H1 (cell line): ENCODE data around the gene CST11. TPM values are rescaled to one million over a fixed set of nuclear protein-coding genes. Genes with fewer than 3 reads are reported as not detected.

Experiments
- CTCF ChIA-PET: fragments of 300-600 bp; sonication (Branson Sonifier 250); formaldehyde crosslinking; loops from one replicate; lab custom pipeline; 2021; ENCODE audit not compliant: partially characterized antibody; lab: Charles Lee
- POLR2A ChIA-PET: fragments of 300-600 bp; sonication (Branson Sonifier 250); formaldehyde crosslinking; loops from one replicate; lab custom pipeline; 2021; ENCODE audit warnings: inconsistent platforms; ENCODE audit not compliant: partially characterized antibody; lab: Charles Lee
- DNase-seq, 2 experiments: peaks; one replicate each; pipeline versions ENCODE4 v3.0.0 to v3.0.0-alpha.2; 2010 to 2022; ENCODE audit warnings: low spot score in 2 of 2, low read depth in 1 of 2, mixed read lengths in 1 of 2
- FAIRE-seq: peaks from 2 replicates; lab custom pipeline; 2011; peaks lifted over from hg19 to GRCh38; lab: Jason Lieb, UNC
- H2AFZ ChIP-seq: 2 replicates; pipeline ENCODE4 v1.8.1; 2012; ENCODE audit warnings: low read length, inconsistent platforms
- H2AK5ac ChIP-seq: 2 replicates; pipeline ENCODE4 v1.6.1; 2013; ENCODE audit warnings: low read depth, low read length
- H2BK120ac ChIP-seq: replicated peaks from 2 replicates; pipeline ENCODE3; 2013; ENCODE audit warnings: low read depth, low read length, inconsistent platforms
- H2BK12ac ChIP-seq: 2 replicates; pipeline ENCODE4 v1.6.1; 2013; ENCODE audit warnings: low read depth, low read length
- H2BK15ac ChIP-seq: 2 replicates; pipeline ENCODE4 v1.6.1; 2013; ENCODE audit warnings: low read length
- H2BK20ac ChIP-seq: 2 replicates; pipeline ENCODE4 v1.6.1; 2013; ENCODE audit warnings: low read length
- H2BK5ac ChIP-seq: 2 replicates; pipeline ENCODE4 v1.6.1; 2013; ENCODE audit warnings: low read depth, low read length
- H3K14ac ChIP-seq: 2 replicates; pipeline ENCODE4 v1.6.1; 2013; ENCODE audit warnings: inconsistent platforms; ENCODE audit not compliant: insufficient read length
- H3K18ac ChIP-seq: 2 replicates; pipeline ENCODE4 v1.6.1; 2013; ENCODE audit warnings: low read length; ENCODE audit errors: extremely low read depth
- H3K23ac ChIP-seq: 2 replicates; pipeline ENCODE4 v1.6.1; 2013; ENCODE audit warnings: inconsistent platforms; ENCODE audit not compliant: insufficient read length
- H3K23me2 ChIP-seq: 2 replicates; pipeline ENCODE4 v1.6.1; 2013; ENCODE audit warnings: low read depth, low read length
- H3K27ac ChIP-seq: 2 replicates; pipeline ENCODE4 v1.6.1; 2011; ENCODE audit warnings: low read depth, low read length, inconsistent platforms
- H3K27me3 ChIP-seq, 4 experiments: replicated peaks in 1 of 4; 1 replicate in 1 of 4; 2 replicates in 3 of 4; pipeline versions ENCODE4 v1.6.1 to v1.8.1; 2011 to 2013; ENCODE audit warnings: low read length in 3 of 4, mild to moderate bottlenecking in 3 of 4, inconsistent platforms in 2 of 4, mixed read lengths in 2 of 4, moderate library complexity in 1 of 4; ENCODE audit not compliant: control insufficient read depth in 3 of 4, insufficient read depth in 3 of 4; ENCODE audit errors: extremely low read depth in 1 of 4
- H3K36me3 ChIP-seq, 4 experiments: 2 replicates each; pipeline versions ENCODE4 v1.6.1 to v1.8.1; 2011 to 2013; ENCODE audit warnings: mild to moderate bottlenecking in 4 of 4, low read length in 3 of 4, moderate library complexity in 2 of 4, control low read depth in 1 of 4, inconsistent platforms in 1 of 4; ENCODE audit not compliant: insufficient read depth in 4 of 4, control insufficient read depth in 2 of 4
- H3K4ac ChIP-seq: replicated peaks from 2 replicates; pipeline ENCODE3; 2013; ENCODE audit warnings: low read length, low read depth, mixed read lengths, inconsistent platforms; ENCODE audit not compliant: insufficient read length
- H3K4me1 ChIP-seq, 4 experiments: replicated peaks in 1 of 4; 1 replicate in 1 of 4; 2 replicates in 3 of 4; pipeline versions ENCODE4 v1.6.1 to v1.8.1; 2011 to 2013; ENCODE audit warnings: low read length in 3 of 4, inconsistent platforms in 2 of 4, mixed read lengths in 1 of 4; ENCODE audit not compliant: insufficient read depth in 4 of 4, control insufficient read depth in 3 of 4
- H3K4me2 ChIP-seq, 2 experiments: 2 replicates each; pipeline versions ENCODE4 v1.6.1 to v1.8.1; 2011 to 2013; ENCODE audit warnings: low read depth in 2 of 2, low read length in 2 of 2, control low read depth in 1 of 2, inconsistent platforms in 1 of 2, mild to moderate bottlenecking in 1 of 2; ENCODE audit not compliant: insufficient read depth in 1 of 2
- H3K4me3 ChIP-seq, 4 experiments: fragments of 200-600, 300-600 bp in 1 of 4; sonication (generic), shearing (Covaris generic), sonication (Bioruptor Twin) in 1 of 4; 2 replicates each; pipeline versions ENCODE4 v1.5.1 to v1.8.1; 2011 to 2016; ENCODE audit warnings: low read length in 4 of 4, low read depth in 3 of 4, control low read depth in 2 of 4, inconsistent platforms in 2 of 4, mild to moderate bottlenecking in 2 of 4, mixed read lengths in 1 of 4, moderate library complexity in 1 of 4; ENCODE audit not compliant: insufficient read depth in 2 of 4; ENCODE audit errors: extremely low read depth in 1 of 4
- H3K56ac ChIP-seq: replicated peaks from 2 replicates; pipeline ENCODE3; 2013; ENCODE audit warnings: low read depth, mild to moderate bottlenecking, mixed read lengths, low read length, inconsistent platforms; ENCODE audit not compliant: insufficient read length
- H3K79me1 ChIP-seq: 2 replicates; pipeline ENCODE4 v1.6.1; 2013; ENCODE audit warnings: low read depth, low read length, control low read depth
- H3K79me2 ChIP-seq, 2 experiments: 2 replicates each; pipeline versions ENCODE4 v1.6.1 to v1.8.1; 2012 to 2013; ENCODE audit warnings: low read length in 2 of 2, mild to moderate bottlenecking in 2 of 2, inconsistent platforms in 1 of 2; ENCODE audit not compliant: insufficient read depth in 2 of 2, control insufficient read depth in 1 of 2
- H3K9ac ChIP-seq, 4 experiments: replicated peaks in 1 of 4; 1 replicate in 1 of 4; 2 replicates in 3 of 4; pipeline versions ENCODE4 v1.6.1 to v1.8.1; 2011 to 2013; ENCODE audit warnings: low read depth in 3 of 4, low read length in 3 of 4, control low read depth in 2 of 4, mild to moderate bottlenecking in 2 of 4, moderate library complexity in 2 of 4, inconsistent platforms in 1 of 4; ENCODE audit errors: extremely low read depth in 1 of 4
- H3K9me3 ChIP-seq, 2 experiments: 2 replicates each; pipeline versions ENCODE4 v1.6.1 to v1.8.1; 2012 to 2013; ENCODE audit warnings: mild to moderate bottlenecking in 2 of 2, moderate library complexity in 2 of 2, control low read depth in 1 of 2, inconsistent platforms in 1 of 2, low read depth in 1 of 2, low read length in 1 of 2, mixed read lengths in 1 of 2; ENCODE audit not compliant: insufficient read depth in 2 of 2
- H4K20me1 ChIP-seq, 2 experiments: replicated peaks in 1 of 2; 2 replicates each; pipeline versions ENCODE3 to v1.8.1; 2011 to 2013; ENCODE audit warnings: inconsistent platforms in 2 of 2, low read length in 2 of 2, mild to moderate bottlenecking in 1 of 2; ENCODE audit not compliant: insufficient read depth in 2 of 2, control insufficient read depth in 1 of 2
- H4K5ac ChIP-seq: 2 replicates; pipeline ENCODE4 v1.6.1; 2013; ENCODE audit warnings: low read length, low read depth, mixed read lengths, inconsistent platforms; ENCODE audit not compliant: insufficient read length
- H4K8ac ChIP-seq: 2 replicates; pipeline ENCODE4 v1.8.0; 2013; ENCODE audit warnings: mild to moderate bottlenecking, moderate library complexity, low read length, inconsistent platforms; ENCODE audit not compliant: insufficient read depth; ENCODE audit errors: extremely low read depth
- H4K91ac ChIP-seq: replicated peaks from 2 replicates; pipeline ENCODE3; 2013; ENCODE audit warnings: low read length, mixed read lengths, inconsistent platforms; ENCODE audit not compliant: insufficient read length
- CBX5 ChIP-seq: fragments of 300-800, 300-1000 bp; sonication (generic); IDR thresholded peaks from 2 replicates; pipeline ENCODE4 v1.7.1; 2016; ENCODE audit warnings: antibody characterized with exemption, low read length, low read depth
- CBX8 ChIP-seq: fragments of 300-800, 300-1000 bp; sonication (generic); IDR thresholded peaks from 2 replicates; pipeline ENCODE4 v1.7.1; 2016; ENCODE audit warnings: low read depth, low read length, borderline replicate concordance
- E2F6 ChIP-seq: IDR thresholded peaks from 2 replicates; pipeline ENCODE4 v1.6.1; 2012; ENCODE audit warnings: inconsistent platforms
- HDAC2 ChIP-seq, 2 experiments: fragments of 300-600 bp in 1 of 2; sonication (generic) in 1 of 2; IDR thresholded peaks; 2 replicates each; pipeline ENCODE4 v1.6.1; 2011 to 2012; ENCODE audit warnings: low read depth in 2 of 2, low read length in 2 of 2, mild to moderate bottlenecking in 2 of 2, moderate library complexity in 2 of 2, borderline replicate concordance in 1 of 2, inconsistent platforms in 1 of 2
- HDAC6 ChIP-seq: IDR thresholded peaks from one replicate; pipeline ENCODE4 v1.7.1; 2012; ENCODE audit warnings: low read depth, mild to moderate bottlenecking, inconsistent platforms, low read length, moderate library complexity
- KDM4A ChIP-seq: IDR thresholded peaks from one replicate; pipeline ENCODE4 v1.7.1; 2012; ENCODE audit warnings: low read depth, mild to moderate bottlenecking, moderate library complexity, low read length, inconsistent platforms; ENCODE audit not compliant: severe bottlenecking
- RFX5 ChIP-seq: IDR thresholded peaks from 2 replicates; pipeline ENCODE4 v1.6.1; 2011; ENCODE audit warnings: low read depth, low read length, improper control_type of control experiment, borderline replicate concordance
- RNF2 ChIP-seq: fragments of 200-900, 300-1000 bp; sonication (generic); IDR thresholded peaks from 2 replicates; pipeline ENCODE4 v1.7.1; 2016; ENCODE audit warnings: borderline replicate concordance, low read depth, mild to moderate bottlenecking, antibody characterized with exemption, low read length; ENCODE audit not compliant: poor library complexity, severe bottlenecking; ENCODE audit errors: missing control alignments
- SIRT6 ChIP-seq: IDR thresholded peaks from one replicate; pipeline ENCODE4 v1.7.1; 2012; ENCODE audit warnings: low read length, inconsistent platforms
- SP1 ChIP-seq: IDR thresholded peaks from 2 replicates; pipeline ENCODE4 v1.6.1; 2011; ENCODE audit warnings: low read depth, low read length
- SUZ12 ChIP-seq: fragments of 200-600 bp; sonication (generic); IDR thresholded peaks from 2 replicates; pipeline ENCODE4 v1.6.1; 2012; ENCODE audit warnings: mild to moderate bottlenecking, inconsistent platforms, low read length, moderate library complexity, mixed read lengths
- WGBS, 2 experiments: shearing (Covaris generic) in 1 of 2; methylation state at CpG; one replicate each; pipeline versions ENCODE4 v1.1.6 to v1.1.7; 2013 to 2015; ENCODE audit warnings: low lambda C conversion rate in 2 of 2, mixed read lengths in 2 of 2, inconsistent platforms in 1 of 2, low coverage in 1 of 2, missing lambda C conversion rate in 1 of 2; ENCODE audit not compliant: insufficient replicate concordance in 2 of 2, insufficient coverage in 1 of 2, insufficient read length in 1 of 2; ENCODE audit errors: extremely low coverage in 1 of 2, missing lambda C conversion rate in 1 of 2; 5-methylcytosine and 5-hydroxymethylcytosine counted together
- polyA plus RNA-seq, 7 experiments: library from polyadenylated mRNA; depleted of rRNA in 3 of 7; stranded (reverse) in 5 of 7; unstranded in 2 of 7; fragments of >200 nt in 5 of 7; fragments of 200-250 nt in 2 of 7; gene quantifications; 1 replicate in 5 of 7; 2 replicates in 1 of 7; 4 replicates in 1 of 7; pipeline versions ENCODE4 v1.2.1 to v1.2.3, GENCODE V29; 2011 to 2013; ENCODE audit warnings: missing spikeins in 2 of 7, mixed read lengths in 2 of 7
- total RNA-seq: library from RNA; stranded (reverse); fragmentation: NEBNext Ultra II Directional; extraction: Animal tissue kit (Norgen Biotek cat#: 25700); gene quantifications from 2 replicates; pipeline ENCODE4 v1.2.1, GENCODE V29; 2021

CST11 gene
- total and polyA plus RNA-seq, 2 of the 8 experiments (the other 6 are each of a cell fraction or from before 2014, with no cell fraction given): 2.0 TPM; not detected in 1

- Histone ChIP-seq H4K91ac (no peak overlapping the region), H3K18ac (no peak overlapping the region), H2BK15ac (no peak overlapping the region), H2AK5ac (no peak overlapping the region), H2BK20ac (no peak overlapping the region), H3K4me1 (no peaks in the 10 kb centered on the region), H3K4me2 (no peak overlapping the region), H3K23ac (no peak overlapping the region), H2AFZ (no peak overlapping the region), H3K9ac (no peak overlapping the region), H2BK12ac (no peak overlapping the region), H4K5ac (no peak overlapping the region), H3K23me2 (no peaks in the 10 kb centered on the region), H3K27me3 (no peaks in the 10 kb centered on the region; a peak in 1 of 7 replicates), H3K79me1 (no peaks in the 10 kb centered on the region), H2BK120ac (no peak overlapping the region), H3K56ac (no peak overlapping the region), H3K14ac (no peak overlapping the region), H4K8ac (no peak overlapping the region), H3K4ac (no peak overlapping the region), H4K20me1 (no peaks in the 10 kb centered on the region), H2BK5ac (no peak overlapping the region), H3K79me2 (no peaks in the 10 kb centered on the region), H3K27ac (no peak overlapping the region), H3K36me3 (no peaks in the 10 kb centered on the region), H3K4me3 (no peak overlapping the region), H3K9me3 (no peaks in the 10 kb centered on the region)
- no peak for DNase-seq
- CTCF ChIA-PET: interaction anchor here (1.5 to 18.9 kb wide), 3 partner anchors 7 to 171 kb away, joined by 4 to 328 read pairs (median 12); partner anchors contain the start of gene CST9
- 91% methylated on average over 7 of the region's 7 CpGs; no CpG with 5 or more reads in 1 of the 2 experiments for WGBS, 2 experiments
- POLR2A ChIA-PET: no interaction called here
- FAIRE-seq: no peak
- no peak for TF ChIP-seq RFX5
- no peak for TF ChIP-seq CBX5
- TF ChIP-seq HDAC6: no peak
- TF ChIP-seq SUZ12: no peak
- TF ChIP-seq CBX8: no peak
- TF ChIP-seq E2F6: no peak
- no peak for TF ChIP-seq KDM4A
- no peak for TF ChIP-seq SIRT6
- no peak for TF ChIP-seq SP1
- no peak for TF ChIP-seq HDAC2 (IDR thresholded peaks at IDR 0.05; ENCODE audit: borderline replicate concordance in 1 of 2, low read depth in 2 of 2, low read length in 2 of 2)
- no peak for TF ChIP-seq RNF2
These were observed 18.0 kb downstream of the CST11 start for GRCh38 chr20:23434521-23435313.
